D721Med (cell line): Measurements from ENCODE around the gene DDX54.
A peak's percentile ranks its signal among the peaks of the same experiment; 100 is the strongest.

ENCODE experiments used
- DNase-seq: peaks from one replicate; pipeline ENCODE4 v3.0.0; 2011; ENCODE audit warnings: low spot score; ENCODE audit not compliant: insufficient read length
- FAIRE-seq: peaks from 2 replicates; lab custom pipeline; 2011; peaks lifted over from hg19 to GRCh38; lab: Jason Lieb, UNC
- TF ChIP-seq, protein P1 (sequence below): IDR thresholded peaks from 2 replicates; pipeline ENCODE4 v1.5.1; 2012; ENCODE audit warnings: mild to moderate bottlenecking, control low read depth; ENCODE audit not compliant: insufficient read depth; ENCODE audit errors: missing control alignments

DDX54 gene

DNA sequence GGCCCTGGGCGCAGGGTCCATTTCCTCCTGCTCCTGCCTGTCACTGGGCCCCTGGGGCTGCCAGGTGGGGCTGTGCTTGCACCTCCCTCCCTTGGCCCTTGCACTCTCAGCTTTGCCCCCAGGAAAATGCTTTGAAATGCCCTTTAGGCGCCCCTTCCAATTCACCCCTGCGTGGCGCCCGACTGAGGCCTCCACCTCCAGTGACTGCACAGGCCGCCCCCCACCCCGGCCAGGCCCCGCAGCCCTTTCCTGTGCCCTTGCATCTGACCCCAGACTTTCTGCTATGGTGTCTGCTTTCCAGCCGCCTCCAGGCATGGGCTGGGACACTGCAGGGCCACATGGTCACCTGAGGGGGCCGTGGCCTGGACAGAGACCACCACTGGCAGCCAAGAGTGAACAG, 17.4 kb downstream of the DDX54 start:
- TF ChIP-seq, protein P1, sequence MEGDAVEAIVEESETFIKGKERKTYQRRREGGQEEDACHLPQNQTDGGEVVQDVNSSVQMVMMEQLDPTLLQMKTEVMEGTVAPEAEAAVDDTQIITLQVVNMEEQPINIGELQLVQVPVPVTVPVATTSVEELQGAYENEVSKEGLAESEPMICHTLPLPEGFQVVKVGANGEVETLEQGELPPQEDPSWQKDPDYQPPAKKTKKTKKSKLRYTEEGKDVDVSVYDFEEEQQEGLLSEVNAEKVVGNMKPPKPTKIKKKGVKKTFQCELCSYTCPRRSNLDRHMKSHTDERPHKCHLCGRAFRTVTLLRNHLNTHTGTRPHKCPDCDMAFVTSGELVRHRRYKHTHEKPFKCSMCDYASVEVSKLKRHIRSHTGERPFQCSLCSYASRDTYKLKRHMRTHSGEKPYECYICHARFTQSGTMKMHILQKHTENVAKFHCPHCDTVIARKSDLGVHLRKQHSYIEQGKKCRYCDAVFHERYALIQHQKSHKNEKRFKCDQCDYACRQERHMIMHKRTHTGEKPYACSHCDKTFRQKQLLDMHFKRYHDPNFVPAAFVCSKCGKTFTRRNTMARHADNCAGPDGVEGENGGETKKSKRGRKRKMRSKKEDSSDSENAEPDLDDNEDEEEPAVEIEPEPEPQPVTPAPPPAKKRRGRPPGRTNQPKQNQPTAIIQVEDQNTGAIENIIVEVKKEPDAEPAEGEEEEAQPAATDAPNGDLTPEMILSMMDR = no peak
- DNase-seq = no peak
- FAIRE-seq = no peak

DNA sequence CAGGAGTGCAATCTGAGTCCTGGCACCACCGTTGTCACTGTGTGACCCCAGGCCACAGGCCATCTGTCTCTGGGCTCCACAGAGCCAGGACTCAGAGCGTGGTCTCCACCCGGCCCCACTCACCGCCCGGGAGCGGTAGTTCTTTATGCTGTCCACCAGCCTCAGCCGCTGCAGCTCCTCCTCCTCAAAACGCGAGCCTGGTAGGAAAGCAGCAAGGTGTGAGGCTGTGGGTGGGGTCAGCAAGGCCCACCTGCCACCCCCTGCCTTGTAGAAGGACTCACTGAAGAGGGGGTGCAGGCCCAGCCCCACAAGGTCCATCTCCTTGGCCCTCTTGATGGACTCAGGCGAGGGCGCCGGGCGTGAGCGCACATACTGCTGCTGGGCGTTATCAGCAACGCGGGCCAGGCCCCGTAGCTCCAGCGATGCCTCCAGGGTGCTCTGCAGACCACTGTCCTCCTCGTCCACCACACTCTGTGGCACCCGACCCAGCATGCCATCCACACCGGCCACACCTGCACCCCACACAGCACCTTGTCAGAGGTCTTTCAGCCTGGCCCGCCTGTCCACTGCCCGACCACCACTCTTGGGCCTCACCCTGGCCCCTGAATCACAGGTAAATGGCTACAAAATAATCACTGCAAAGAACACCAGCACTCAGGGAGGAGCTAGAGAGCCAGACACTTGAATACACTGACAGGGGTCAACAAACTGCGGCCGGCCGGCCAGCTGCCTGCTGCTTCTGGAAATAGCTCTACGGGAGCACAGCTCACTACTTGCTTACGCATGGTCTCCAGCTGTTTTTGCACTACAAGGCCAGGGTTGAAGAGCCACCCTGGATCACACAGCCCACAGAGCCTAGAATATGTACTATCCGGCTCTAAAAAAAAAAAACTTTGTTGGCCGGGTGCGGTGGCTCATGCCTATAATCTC, 19.5 kb downstream of the DDX54 start:
- TF ChIP-seq, protein P1 = no peak
- FAIRE-seq (no peak), DNase-seq (no peak)

DNA sequence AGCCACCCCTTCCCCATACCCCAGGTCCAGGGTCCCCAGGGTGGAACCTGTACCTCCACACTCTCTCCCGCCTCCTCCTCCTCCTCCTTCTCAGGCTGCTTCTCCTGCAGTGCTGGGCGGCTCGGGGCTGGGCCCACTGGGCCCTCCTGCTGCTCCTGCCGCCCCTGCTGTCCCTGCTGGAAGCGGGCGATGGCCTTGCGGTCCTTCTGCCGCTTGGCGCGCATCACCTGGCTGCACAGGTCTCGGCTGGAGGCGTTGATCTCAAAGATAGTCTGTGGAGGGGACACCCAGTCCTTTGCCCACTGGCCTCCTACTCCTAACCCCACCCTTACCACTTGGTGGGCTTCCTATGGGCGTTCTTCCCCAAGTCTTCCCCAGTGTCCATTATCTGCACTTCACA, 21.3 kb downstream of the DDX54 start:
- no peak for FAIRE-seq
- DNase-seq = no peak
- TF ChIP-seq, protein P1 = no peak

DNA sequence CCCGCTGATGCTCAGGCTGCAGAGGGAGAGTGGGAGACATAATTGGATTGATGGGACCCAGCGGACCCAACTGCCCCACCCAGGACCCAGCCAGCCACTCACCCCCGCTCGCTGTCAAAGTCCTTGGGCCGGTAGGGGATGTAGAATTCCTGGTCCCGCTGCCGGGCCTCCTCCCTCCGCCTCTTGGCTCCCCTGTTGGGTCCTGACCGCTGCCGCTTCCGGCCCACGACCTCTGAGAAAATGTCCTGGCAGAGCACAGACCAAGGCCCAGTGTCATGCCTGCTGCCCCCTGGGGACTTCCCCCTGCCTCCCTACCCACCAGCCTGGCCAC, 22.3 kb downstream of the DDX54 start:
- DNase-seq = no peak
- TF ChIP-seq, protein P1 = no peak
- FAIRE-seq = no peak

DNA sequence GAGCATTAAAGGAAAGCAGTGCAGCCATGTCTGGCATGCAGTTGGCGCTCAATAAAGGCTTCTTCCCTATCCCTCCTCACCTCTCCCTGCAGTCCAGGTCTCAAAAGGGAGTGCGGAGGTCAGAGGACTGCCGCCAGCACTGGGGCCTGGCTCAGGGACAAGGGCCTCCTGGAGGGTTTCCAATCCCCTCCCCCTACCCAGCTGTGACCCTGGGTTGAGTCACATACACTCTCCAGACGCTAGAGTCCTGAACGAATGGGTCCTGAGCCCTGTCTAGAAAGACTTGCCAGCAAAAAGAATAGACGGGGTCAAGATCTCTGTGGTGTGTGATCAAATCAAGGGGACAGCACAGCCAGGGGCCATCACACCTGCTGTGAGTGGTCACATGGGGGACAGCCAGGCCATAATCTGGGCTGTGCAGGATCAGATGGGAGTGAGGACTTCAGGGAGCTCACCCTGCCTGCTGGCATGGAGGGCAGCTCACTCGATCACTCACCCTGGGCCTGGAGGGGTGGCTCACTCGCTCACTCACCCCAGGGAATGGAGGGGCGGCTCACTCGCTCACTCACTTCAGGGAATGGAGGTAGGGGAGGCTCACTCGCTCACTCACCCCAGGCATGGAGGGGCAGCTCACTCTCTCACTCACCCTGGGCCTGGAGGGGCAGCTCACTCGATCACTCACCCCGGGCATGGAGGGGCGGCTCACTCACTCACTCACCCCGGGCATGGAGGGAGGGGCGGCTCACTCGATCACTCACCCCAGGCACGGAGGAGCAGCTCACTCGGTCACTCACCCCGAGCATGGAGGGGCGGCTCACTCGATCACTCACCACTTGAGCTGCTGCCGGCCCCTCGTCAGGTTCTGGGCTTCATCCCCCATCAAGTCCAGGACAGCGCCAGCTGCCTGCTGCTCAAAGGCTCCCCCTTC, 22.9 kb downstream of the DDX54 start:
- DNase-seq = no peak
- no peak for FAIRE-seq
- TF ChIP-seq, protein P1 = no peak

DNA sequence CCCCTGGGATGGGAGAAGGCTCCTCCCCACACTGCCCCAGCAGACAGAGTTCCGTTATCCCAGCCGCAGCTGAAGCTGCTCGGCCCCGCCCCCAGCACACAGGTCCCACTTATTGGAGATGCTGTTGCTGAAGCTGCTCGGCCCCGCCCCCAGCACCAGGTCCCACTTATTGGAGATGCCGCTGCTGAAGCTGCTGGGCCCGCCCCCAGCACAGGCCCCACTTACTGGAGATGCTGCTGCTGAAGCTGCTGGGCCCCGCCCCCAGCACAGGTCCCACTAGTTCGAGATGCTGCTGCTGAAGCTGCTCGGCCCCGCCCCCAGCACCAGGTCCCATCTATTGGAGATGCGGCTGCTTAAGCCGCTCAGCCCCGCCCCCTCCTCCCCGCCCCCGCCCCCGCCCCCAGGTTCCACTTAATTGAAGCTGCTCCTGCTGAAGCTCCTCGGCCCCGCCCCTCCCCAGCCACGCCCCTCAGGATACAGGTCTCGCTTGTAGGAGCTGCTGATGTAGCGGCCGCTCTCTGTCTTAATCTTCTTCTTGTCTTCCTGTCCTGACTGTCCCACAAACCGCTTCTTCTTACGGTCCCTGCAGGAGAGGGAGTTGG, 23.8 kb downstream of the DDX54 start:
- TF ChIP-seq, protein P1 = no peak
- FAIRE-seq (no peak), DNase-seq (peak; percentile 95)
